Measurements from ENCODE around the gene TAF4B. TPM values are rescaled to one million over a fixed set of nuclear protein-coding genes. Genes with fewer than 3 reads are reported as not detected.

TAF4B gene
- polyA plus RNA-seq, 3 donors, result 0.64 to 1.2 (median 0.92) TPM

GRCh38 chr18:26415631-26416030 is 189.4 kb downstream of the TAF4B start:
- Mint-ChIP-seq H3K27ac (no peak overlapping the region), H3K4me3 (no peak overlapping the region), H3K36me3 (no peaks in the 10 kb centered on the region), H3K9me3 (peaks cover 0 to 4% (median 0%) of the 10 kb centered on the region in 7 donors), H3K27me3 (ENCODE audit: low read depth in 3 of 3) (peaks cover 0 to 2% (median 0%) of the 10 kb centered on the region in 3 donors), H3K4me1 (no peaks in the 10 kb centered on the region)
- Histone ChIP-seq H3K4me1 (ENCODE audit: control insufficient read depth in 1 of 2, insufficient read depth in 2 of 2, low read length in 2 of 2) (no peaks in the 10 kb centered on the region), H3K36me3 (replicated peaks in 1 of 2; ENCODE audit: control insufficient read depth in 1 of 2, insufficient read depth in 2 of 2, low read length in 2 of 2) (no peaks in the 10 kb centered on the region), H3K9ac (ENCODE audit: insufficient read depth, low read length, poor library complexity, severe bottlenecking) (no peak overlapping the region), H3K9me3 (replicated peaks in 1 of 2; ENCODE audit: control insufficient read depth in 1 of 2, insufficient read depth in 1 of 2, low read length in 2 of 2) (no peaks in the 10 kb centered on the region), H3K27me3 (ENCODE audit: control insufficient read depth in 2 of 2, insufficient read depth in 2 of 2, low read length in 2 of 2) (no peaks in the 10 kb centered on the region), H3K4me3 (replicated peaks in 1 of 3; ENCODE audit: low read depth in 2 of 3, low read length in 3 of 3) (no peak overlapping the region), H3K27ac (ENCODE audit: low read depth in 1 of 2, low read length in 2 of 2) (no peak overlapping the region), H3K4me2 (replicated peaks; ENCODE audit: extremely low read depth, low read length, poor library complexity, severe bottlenecking) (no peak overlapping the region), H3K79me2 (ENCODE audit: insufficient read depth, low read length) (no peaks in the 10 kb centered on the region), H4K20me1 (ENCODE audit: insufficient read depth, low read length) (no peaks in the 10 kb centered on the region), H2AFZ (ENCODE audit: insufficient read depth, low read depth, low read length, poor library complexity, severe bottlenecking) (no peak overlapping the region)
- DNase-seq, result no peak
- intact Hi-C loops (cut with micrococcal nuclease), result no loop called here
- 72% methylated on average over 6 of the region's 7 CpGs for WGBS (ENCODE audit: insufficient coverage)
- TF ChIP-seq CTCF (IDR thresholded peaks at IDR 0.05), result no peak

GRCh38 chr18:26416652-26417150 is 190.5 kb downstream of the TAF4B start:
- Mint-ChIP-seq H3K4me1 (no peaks in the 10 kb centered on the region), H3K9me3 (peaks cover 0 to 4% (median 0%) of the 10 kb centered on the region in 7 donors), H3K36me3 (no peaks in the 10 kb centered on the region), H3K27ac (peak overlapping the region in 1 of 7 donors; percentile 61), H3K27me3 (ENCODE audit: low read depth in 3 of 3) (peaks cover 0 to 2% (median 0%) of the 10 kb centered on the region in 3 donors), H3K4me3 (no peak overlapping the region)
- H3K27ac ChIP-seq (ENCODE audit: low read depth in 1 of 2, low read length in 2 of 2), result no peak overlapping the region
- H3K4me3 ChIP-seq (replicated peaks in 1 of 3; ENCODE audit: low read depth in 2 of 3, low read length in 3 of 3), result no peak overlapping the region
- H3K79me2 ChIP-seq (ENCODE audit: insufficient read depth, low read length), result no peaks in the 10 kb centered on the region
- intact Hi-C loops (cut with micrococcal nuclease), result no loop called here
- no peak for TF ChIP-seq CTCF (IDR thresholded peaks at IDR 0.05)
- H3K9ac ChIP-seq (ENCODE audit: insufficient read depth, low read length, poor library complexity, severe bottlenecking), result no peak overlapping the region
- 100% methylated on average over 5 of the region's 8 CpGs for WGBS (ENCODE audit: insufficient coverage)
- no peaks in the 10 kb centered on the region for H3K36me3 ChIP-seq (replicated peaks in 1 of 2; ENCODE audit: control insufficient read depth in 1 of 2, insufficient read depth in 2 of 2, low read length in 2 of 2)
- DNase-seq, result no peak
- H4K20me1 ChIP-seq (ENCODE audit: insufficient read depth, low read length), result no peaks in the 10 kb centered on the region
- no peak overlapping the region for H3K4me2 ChIP-seq (replicated peaks; ENCODE audit: extremely low read depth, low read length, poor library complexity, severe bottlenecking)
- no peaks in the 10 kb centered on the region for H3K9me3 ChIP-seq (replicated peaks in 1 of 2; ENCODE audit: control insufficient read depth in 1 of 2, insufficient read depth in 1 of 2, low read length in 2 of 2)
- no peaks in the 10 kb centered on the region for H3K27me3 ChIP-seq (ENCODE audit: control insufficient read depth in 2 of 2, insufficient read depth in 2 of 2, low read length in 2 of 2)
- no peak overlapping the region for H2AFZ ChIP-seq (ENCODE audit: insufficient read depth, low read depth, low read length, poor library complexity, severe bottlenecking)
- no peaks in the 10 kb centered on the region for H3K4me1 ChIP-seq (ENCODE audit: control insufficient read depth in 1 of 2, insufficient read depth in 2 of 2, low read length in 2 of 2)
